ENCODE measurements around the gene CRLF2.
"Not testable (repeated sequence)": the region's sequence is repeated elsewhere in the genome, so short reads cannot be mapped to it uniquely, and the experiment has no call there.

CRLF2 gene
- total RNA-seq: 0.13 to 20.4 (median 1.4) reads per million in 9 experiments

GRCh38 chrX:1212532-1212931, at the start of gene CRLF2:
CRLF2 (minus strand) TSS chrX:1212649; CDS start chrX:1212634, 15 bp downstream.
- H3K36me3 Mint-ChIP-seq (ENCODE audit: insufficient read depth): no peaks in the 10 kb centered on the region
- ATAC-seq (replicated peaks) (peak; percentile 18), DNase-seq (no peak)
- H3K4me3 Mint-ChIP-seq: peak within 1 kb of the TSS in 1 of 2 donors; percentile 32
- no peaks in the 10 kb centered on the region for H3K27me3 Mint-ChIP-seq
- H3K4me1 Mint-ChIP-seq (ENCODE audit: low read depth in 2 of 2): peaks cover 11 to 20% of the 10 kb centered on the region in 2 donors
- H3K27ac Mint-ChIP-seq: peak within 1 kb of the TSS in 1 of 2 donors; percentile 55
- peaks cover 0 to 4% of the 10 kb centered on the region in 2 donors for H3K9me3 Mint-ChIP-seq

GRCh38 chrX:1261771-1262170, 49.3 kb upstream of the CRLF2 start:
- not testable (repeated sequence) for H3K27ac Mint-ChIP-seq; H3K36me3 Mint-ChIP-seq (ENCODE audit: insufficient read depth); H3K9me3 Mint-ChIP-seq; H3K4me3 Mint-ChIP-seq; H3K4me1 Mint-ChIP-seq (ENCODE audit: low read depth in 2 of 2); DNase-seq; ATAC-seq (replicated peaks)
- peaks cover 0 to 10% of the 10 kb centered on the region in 2 donors for H3K27me3 Mint-ChIP-seq

- DNase-seq (no peak), ATAC-seq (replicated peaks) (no peak)
- Mint-ChIP-seq H3K9me3 (peaks cover 0 to under 1% of the 10 kb centered on the region in 2 donors), H3K36me3 (ENCODE audit: insufficient read depth) (peaks cover 4% of the 10 kb centered on the region), H3K27me3 (peaks cover 0 to 10% of the 10 kb centered on the region in 2 donors), H3K27ac (no peak overlapping the region), H3K4me3 (no peak overlapping the region), H3K4me1 (ENCODE audit: low read depth in 2 of 2) (no peaks in the 10 kb centered on the region)
These were observed 48.8 kb upstream of the CRLF2 start for GRCh38 chrX:1261285-1261684.

- Mint-ChIP-seq H3K4me1 (ENCODE audit: low read depth in 2 of 2) (peaks cover 0 to 7% of the 10 kb centered on the region in 2 donors), H3K4me3 (no peak overlapping the region), H3K36me3 (ENCODE audit: insufficient read depth) (peaks cover 5% of the 10 kb centered on the region), H3K27me3 (no peaks in the 10 kb centered on the region), H3K27ac (no peak overlapping the region), H3K9me3 (peaks cover 0 to 3% of the 10 kb centered on the region in 2 donors)
- DNase-seq (no peak), ATAC-seq (replicated peaks) (no peak)
These were observed 40.4 kb upstream of the CRLF2 start for GRCh38 chrX:1252861-1253260.

GRCh38 chrX:1249101-1249887, 36.8 kb upstream of the CRLF2 start:
- Mint-ChIP-seq H3K4me3 (peak overlapping the region; percentile 36 to 51), H3K36me3 (ENCODE audit: insufficient read depth) (peaks cover 8% of the 10 kb centered on the region), H3K9me3 (peaks cover 0 to 3% of the 10 kb centered on the region in 2 donors), H3K4me1 (ENCODE audit: low read depth in 2 of 2) (peaks cover 4 to 9% of the 10 kb centered on the region in 2 donors), H3K27ac (peak overlapping the region in 1 of 2 donors; percentile 62), H3K27me3 (no peaks in the 10 kb centered on the region)
- DNase-seq (peak in 1 of 3 experiments; percentile 4), ATAC-seq (replicated peaks) (peak; percentile 68)

GRCh38 chrX:1248331-1249061, 36.0 kb upstream of the CRLF2 start:
- H3K4me1 Mint-ChIP-seq (ENCODE audit: low read depth in 2 of 2): peaks cover 8 to 9% of the 10 kb centered on the region in 2 donors
- H3K27me3 Mint-ChIP-seq: no peaks in the 10 kb centered on the region
- no peak overlapping the region for H3K27ac Mint-ChIP-seq
- no peak for ATAC-seq (replicated peaks)
- no peak for DNase-seq
- peaks cover 8% of the 10 kb centered on the region for H3K36me3 Mint-ChIP-seq (ENCODE audit: insufficient read depth)
- H3K9me3 Mint-ChIP-seq: peaks cover 0 to under 1% of the 10 kb centered on the region in 2 donors
- H3K4me3 Mint-ChIP-seq: peak overlapping the region in 1 of 2 donors; percentile 51

- Mint-ChIP-seq H3K27me3 (no peaks in the 10 kb centered on the region), H3K4me1 (ENCODE audit: low read depth in 2 of 2) (peaks cover 8 to 9% of the 10 kb centered on the region in 2 donors), H3K27ac (peak overlapping the region in 1 of 2 donors; percentile 55), H3K4me3 (peak overlapping the region; percentile 9 to 19), H3K9me3 (no peaks in the 10 kb centered on the region), H3K36me3 (ENCODE audit: insufficient read depth) (peaks cover 8% of the 10 kb centered on the region)
- peak; percentile 61 to 79 (median 67) for DNase-seq
- ATAC-seq (replicated peaks): peak; percentile 64
These were observed 34.4 kb upstream of the CRLF2 start for GRCh38 chrX:1246816-1247215.

- H3K4me1 Mint-ChIP-seq (ENCODE audit: low read depth in 2 of 2): peaks cover 7 to 8% of the 10 kb centered on the region in 2 donors
- DNase-seq (no peak), ATAC-seq (replicated peaks) (no peak)
- no peaks in the 10 kb centered on the region for H3K27me3 Mint-ChIP-seq
- no peaks in the 10 kb centered on the region for H3K9me3 Mint-ChIP-seq
- peaks cover 8% of the 10 kb centered on the region for H3K36me3 Mint-ChIP-seq (ENCODE audit: insufficient read depth)
- H3K4me3 Mint-ChIP-seq: no peak overlapping the region
- H3K27ac Mint-ChIP-seq: peak overlapping the region in 1 of 2 donors; percentile 1
These were observed 32.0 kb upstream of the CRLF2 start for GRCh38 chrX:1244164-1245076.

- DNase-seq (no peak), ATAC-seq (replicated peaks) (no peak)
- Mint-ChIP-seq H3K9me3 (no peaks in the 10 kb centered on the region), H3K27me3 (no peaks in the 10 kb centered on the region), H3K4me1 (ENCODE audit: low read depth in 2 of 2) (peaks cover 2 to 8% of the 10 kb centered on the region in 2 donors), H3K36me3 (ENCODE audit: insufficient read depth) (peaks cover 3% of the 10 kb centered on the region), H3K27ac (no peak overlapping the region), H3K4me3 (no peak overlapping the region)
These were observed 30.5 kb upstream of the CRLF2 start for GRCh38 chrX:1242891-1243402.

- not testable (repeated sequence) for H3K27me3 Mint-ChIP-seq, H3K4me3 Mint-ChIP-seq
These were observed 28.1 kb upstream of the CRLF2 start for GRCh38 chrX:1240551-1240950.

GRCh38 chrX:1239681-1240142, 27.3 kb upstream of the CRLF2 start:
- peaks cover 0 to 4% of the 10 kb centered on the region in 2 donors for H3K4me1 Mint-ChIP-seq (ENCODE audit: low read depth in 2 of 2)
- DNase-seq (peak in 1 of 3 experiments; percentile 10), ATAC-seq (replicated peaks) (peak; percentile 65)
- H3K27me3 Mint-ChIP-seq: no peaks in the 10 kb centered on the region
- H3K9me3 Mint-ChIP-seq: no peaks in the 10 kb centered on the region
- H3K36me3 Mint-ChIP-seq (ENCODE audit: insufficient read depth): no peaks in the 10 kb centered on the region
- H3K4me3 Mint-ChIP-seq: no peak overlapping the region
- no peak overlapping the region for H3K27ac Mint-ChIP-seq

More at GRCh38 chrX:1240551-1240950, 28.1 kb upstream of the CRLF2 start:
- not testable (repeated sequence) for ATAC-seq (replicated peaks); H3K9me3 Mint-ChIP-seq; H3K27ac Mint-ChIP-seq; H3K4me1 Mint-ChIP-seq (ENCODE audit: low read depth in 2 of 2); DNase-seq; H3K36me3 Mint-ChIP-seq (ENCODE audit: insufficient read depth)

- no peak overlapping the region for H3K4me3 Mint-ChIP-seq
- peaks cover 0 to 6% of the 10 kb centered on the region in 2 donors for H3K9me3 Mint-ChIP-seq
These were observed 19.5 kb upstream of the CRLF2 start for GRCh38 chrX:1231850-1232465.

More at GRCh38 chrX:1231850-1232465, 19.5 kb upstream of the CRLF2 start:
- Mint-ChIP-seq H3K36me3 (ENCODE audit: insufficient read depth) (no peaks in the 10 kb centered on the region), H3K27me3 (peaks cover 0 to 8% of the 10 kb centered on the region in 2 donors), H3K27ac (no peak overlapping the region), H3K4me1 (ENCODE audit: low read depth in 2 of 2) (no peaks in the 10 kb centered on the region)
- ATAC-seq (replicated peaks) (no peak), DNase-seq (no peak)
